ENCODE measurements around the gene SMURF2.
"Not testable (repeated sequence)": the region's sequence is repeated elsewhere in the genome, so short reads cannot be mapped to it uniquely, and the experiment has no call there.

Gene SMURF2

DNA sequence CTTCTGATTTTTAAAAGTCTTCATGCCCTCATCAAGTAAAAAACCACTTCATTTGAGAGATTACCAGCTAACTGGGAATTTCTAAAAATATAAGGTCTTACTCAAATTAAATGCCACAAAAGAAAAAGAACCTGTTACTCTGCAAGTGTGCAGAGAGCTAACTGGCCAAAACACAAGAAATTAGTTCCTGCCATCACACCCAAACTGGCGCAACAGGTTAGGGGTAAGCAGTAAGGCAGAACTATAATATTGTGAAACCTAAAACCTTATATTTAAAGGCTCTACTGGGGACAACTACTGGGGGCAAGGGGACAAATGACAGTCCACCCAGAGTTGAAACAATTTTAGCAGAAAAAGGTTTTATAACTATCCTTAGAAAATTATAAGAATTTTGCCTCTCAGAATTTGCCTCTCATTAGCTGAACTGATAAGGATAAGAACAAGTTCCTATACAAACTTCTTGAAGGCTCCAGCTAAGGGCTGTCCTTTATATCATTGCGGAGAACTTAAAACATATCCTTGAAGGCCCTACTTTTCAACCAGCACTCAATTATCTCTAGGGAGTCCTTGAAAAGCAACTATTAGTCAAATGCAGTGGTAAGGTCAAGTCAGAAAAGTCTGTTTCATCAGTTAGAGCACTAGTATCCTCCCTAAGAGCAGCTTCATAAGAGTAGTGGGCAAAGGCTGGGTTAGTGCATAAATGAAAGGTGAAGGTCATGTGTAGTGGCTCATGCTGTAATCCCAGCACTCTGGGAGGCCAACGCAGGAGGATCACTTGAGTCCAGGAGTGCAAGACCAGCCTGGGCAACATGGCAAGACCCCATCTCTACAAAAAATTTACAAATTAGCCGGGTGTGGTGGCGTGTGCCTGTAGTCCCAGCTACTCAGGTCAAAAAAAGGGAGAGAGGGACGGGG is 31.5 kb downstream of the SMURF2 start:
- DNase-seq (ENCODE audit: low spot score): no peak

DNA sequence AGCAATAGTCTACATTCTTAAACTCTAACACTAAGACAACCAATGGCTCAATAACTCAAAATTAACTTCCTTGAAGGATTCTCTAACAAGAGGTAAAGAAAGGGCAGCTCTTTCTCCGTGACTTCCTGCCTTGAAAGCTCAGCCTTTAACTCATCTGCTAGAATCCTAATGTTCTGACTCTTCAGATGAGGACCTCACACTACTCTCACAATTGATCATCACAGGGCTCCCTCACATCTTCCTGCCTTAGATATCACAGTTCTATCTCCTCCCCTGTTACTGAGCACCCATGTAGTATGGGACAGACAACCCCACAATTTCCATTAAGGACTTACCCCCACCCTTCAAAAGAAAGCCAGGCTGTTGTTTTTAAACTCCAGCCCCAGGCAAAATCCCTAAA is 33.5 kb downstream of the SMURF2 start:
- DNase-seq (ENCODE audit: low spot score): no peak

DNA sequence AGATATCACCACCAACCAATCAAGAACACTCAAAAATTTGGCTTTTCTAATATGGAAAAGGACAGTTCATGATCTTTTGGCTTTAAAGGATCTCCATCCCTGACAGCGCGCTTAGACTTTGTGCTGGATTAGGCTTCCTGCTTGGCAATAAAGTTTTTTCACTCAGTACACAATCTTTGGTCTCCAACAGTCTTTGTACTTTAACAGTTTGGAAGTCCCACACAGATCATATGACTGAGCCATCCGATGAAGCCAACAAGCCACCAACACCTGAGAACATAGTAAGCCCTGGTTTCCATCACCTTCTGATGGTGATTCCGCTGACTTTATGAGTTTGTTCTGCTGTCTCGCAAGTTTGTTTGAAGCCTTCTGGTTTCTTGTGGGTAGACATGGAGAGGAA is 34.3 kb downstream of the SMURF2 start:
- no peak for DNase-seq (ENCODE audit: low spot score)

DNA sequence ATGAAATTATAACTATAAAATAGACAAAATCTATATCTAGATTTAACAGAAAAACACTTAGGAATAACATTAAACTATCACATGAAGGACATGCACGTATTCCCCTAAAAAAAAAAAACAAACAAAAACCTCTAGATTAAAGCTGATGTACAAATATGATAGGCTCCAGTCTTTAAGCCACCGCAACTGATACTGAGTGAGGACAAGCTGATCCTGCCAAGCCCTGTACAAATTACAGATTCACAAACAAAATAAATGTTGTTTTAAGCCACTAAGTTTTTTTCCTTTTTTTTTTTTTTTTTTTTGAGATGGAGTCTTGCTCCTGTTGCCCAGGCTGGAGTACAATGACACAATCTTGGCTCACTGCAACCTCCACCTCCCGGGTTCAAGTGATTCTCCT is 35.3 kb downstream of the SMURF2 start:
- DNase-seq (ENCODE audit: low spot score): no peak

DNA sequence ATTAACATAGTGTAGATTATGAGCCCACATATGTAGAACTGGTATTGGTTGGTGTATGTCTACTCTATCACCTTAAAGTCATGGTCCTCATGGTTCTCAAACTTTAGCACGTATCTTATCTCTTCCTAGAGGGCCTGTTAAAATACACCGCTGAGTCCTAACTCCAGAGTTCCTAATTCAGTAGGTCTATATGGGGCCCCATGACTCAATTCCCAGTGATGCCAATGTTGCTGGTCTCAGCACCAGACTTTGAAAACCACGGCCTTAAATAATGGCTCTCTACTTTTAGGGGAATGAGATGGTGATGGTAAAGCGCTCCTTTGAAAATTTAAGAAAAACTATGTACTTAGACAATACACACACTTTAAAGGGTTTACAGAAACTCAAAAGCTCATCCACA is 36.6 kb downstream of the SMURF2 start:
- DNase-seq (ENCODE audit: low spot score): no peak

DNA sequence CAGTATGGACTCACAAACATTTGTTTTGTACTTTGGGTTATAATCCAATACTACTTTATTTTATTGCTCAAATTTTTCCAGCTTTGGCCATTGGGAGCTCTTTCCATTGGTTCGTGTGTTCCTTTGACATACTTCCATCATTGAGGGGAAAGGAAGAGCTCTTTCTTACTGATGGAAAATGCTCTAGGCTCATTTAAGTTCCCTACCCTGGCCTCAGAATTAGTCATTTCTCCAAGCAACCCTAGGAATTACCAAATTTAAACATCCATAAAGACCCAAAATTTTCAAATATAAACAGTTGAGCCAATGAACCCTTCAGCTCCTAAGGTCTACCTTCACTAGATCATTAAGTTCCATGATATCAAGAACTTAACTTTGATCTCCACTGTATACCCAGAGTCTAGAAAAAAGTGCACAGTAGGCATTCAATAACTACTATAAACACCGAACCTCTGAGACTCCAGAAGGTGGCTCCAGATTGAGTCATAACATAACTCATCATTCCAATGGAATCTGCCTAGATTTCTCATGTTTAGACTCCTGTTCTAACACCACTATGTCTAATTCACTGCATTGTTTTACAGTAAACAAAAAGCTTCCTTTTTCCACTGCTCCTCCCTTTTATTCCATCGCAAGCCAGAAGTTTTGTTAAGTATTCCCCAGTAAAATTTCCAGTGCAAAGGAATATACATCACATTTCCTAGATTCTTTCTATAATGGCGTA is 39.0 kb downstream of the SMURF2 start:
- no peak for DNase-seq (ENCODE audit: low spot score)

DNA sequence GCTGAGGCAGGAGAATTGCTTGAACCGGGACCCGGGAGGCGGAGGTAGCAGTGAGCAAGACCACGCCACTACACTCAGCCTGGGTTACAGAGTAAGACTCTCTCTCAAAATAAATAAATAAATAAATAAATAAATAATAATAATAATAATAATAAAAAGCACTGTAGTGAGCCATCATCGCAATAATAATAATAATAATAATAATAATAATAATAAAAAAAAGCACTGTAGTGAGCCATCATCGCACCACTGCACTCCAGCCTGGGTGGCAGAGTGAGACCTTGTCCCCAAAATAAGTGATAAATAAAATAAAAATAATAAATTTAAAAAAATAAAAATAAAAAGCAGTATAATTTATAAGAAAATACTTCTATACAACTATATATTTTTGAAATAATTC is 40.3 kb downstream of the SMURF2 start:
- DNase-seq (ENCODE audit: low spot score): no peak

DNA sequence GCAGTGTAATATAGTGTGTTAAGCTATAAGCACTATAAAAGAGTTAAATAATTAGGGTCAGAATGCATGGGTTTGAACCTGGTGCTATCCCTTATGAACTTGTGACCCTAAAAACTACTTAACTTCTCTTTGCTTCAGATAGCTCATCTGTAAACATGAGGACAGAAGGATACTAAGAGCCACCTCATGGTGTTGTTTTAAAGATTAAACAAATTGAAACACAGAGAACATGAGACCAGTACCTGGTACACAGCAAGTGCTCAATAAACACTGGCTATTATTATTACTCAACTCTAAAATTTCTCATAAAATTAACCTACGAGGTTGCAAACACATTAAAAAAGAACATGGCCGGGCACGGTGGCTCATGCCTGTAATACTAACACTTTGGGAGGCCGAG is 43.3 kb downstream of the SMURF2 start:
- DNase-seq (ENCODE audit: low spot score): no peak

DNA sequence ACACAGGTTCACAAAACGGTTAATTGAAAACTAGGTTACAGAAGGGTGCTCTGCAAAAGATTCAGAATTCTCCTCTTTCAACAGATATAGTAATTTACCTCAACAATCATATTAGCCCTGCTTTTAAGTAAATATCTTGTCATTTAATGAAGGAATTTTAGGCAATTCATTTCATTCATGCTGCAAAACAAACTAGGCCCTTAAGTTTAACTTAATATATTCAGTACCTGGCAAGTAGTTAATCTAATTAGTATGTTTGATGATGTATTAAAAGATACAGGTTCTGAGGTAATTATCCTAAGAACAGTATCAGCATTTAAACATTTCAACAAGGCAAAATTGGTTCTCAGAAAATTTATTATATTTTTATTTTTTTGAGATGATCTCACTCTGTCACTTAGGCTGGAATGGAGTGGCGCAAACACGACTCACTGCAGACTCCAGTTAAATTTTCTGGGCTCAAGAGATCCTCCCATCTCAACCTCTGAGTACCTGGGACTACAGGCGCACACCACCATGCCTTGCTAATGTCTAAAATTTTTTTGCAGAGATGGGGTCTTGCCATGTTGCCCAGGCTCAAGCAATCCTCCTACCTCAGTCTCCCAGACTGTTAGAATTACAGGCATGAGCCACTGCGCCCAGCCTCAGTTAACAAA is 44.9 kb downstream of the SMURF2 start:
- no peak for DNase-seq (ENCODE audit: low spot score)

DNA sequence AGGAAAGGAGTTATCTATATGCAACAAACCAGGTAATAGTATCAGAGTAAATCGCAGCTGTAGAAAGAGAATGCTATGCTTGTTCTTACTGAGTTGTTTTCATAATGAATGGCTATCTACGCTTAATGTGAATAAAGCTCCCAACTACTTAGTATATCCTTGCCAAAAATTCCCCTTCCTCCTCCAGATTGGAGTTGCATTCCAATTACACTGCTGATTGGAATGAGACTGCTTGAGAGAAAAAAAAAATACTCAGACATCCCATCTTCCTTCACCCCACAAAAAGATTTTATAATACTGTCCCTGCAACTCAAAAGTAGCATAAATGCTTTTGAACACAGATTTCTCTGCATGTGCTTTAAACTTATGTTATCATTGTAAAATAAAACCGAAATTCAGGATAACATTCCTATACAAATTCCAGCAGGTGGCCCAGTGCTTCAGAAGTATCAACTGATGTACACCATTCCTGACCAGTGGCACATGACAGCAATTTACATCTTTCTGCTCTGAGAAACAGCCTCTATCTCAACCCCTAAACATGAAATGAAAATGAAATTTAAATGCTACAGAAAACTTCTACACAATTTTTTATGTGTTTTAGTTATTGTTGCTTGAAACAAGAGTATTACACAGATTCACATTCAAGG is 47.0 kb downstream of the SMURF2 start:
- DNase-seq (ENCODE audit: low spot score): no peak

DNA sequence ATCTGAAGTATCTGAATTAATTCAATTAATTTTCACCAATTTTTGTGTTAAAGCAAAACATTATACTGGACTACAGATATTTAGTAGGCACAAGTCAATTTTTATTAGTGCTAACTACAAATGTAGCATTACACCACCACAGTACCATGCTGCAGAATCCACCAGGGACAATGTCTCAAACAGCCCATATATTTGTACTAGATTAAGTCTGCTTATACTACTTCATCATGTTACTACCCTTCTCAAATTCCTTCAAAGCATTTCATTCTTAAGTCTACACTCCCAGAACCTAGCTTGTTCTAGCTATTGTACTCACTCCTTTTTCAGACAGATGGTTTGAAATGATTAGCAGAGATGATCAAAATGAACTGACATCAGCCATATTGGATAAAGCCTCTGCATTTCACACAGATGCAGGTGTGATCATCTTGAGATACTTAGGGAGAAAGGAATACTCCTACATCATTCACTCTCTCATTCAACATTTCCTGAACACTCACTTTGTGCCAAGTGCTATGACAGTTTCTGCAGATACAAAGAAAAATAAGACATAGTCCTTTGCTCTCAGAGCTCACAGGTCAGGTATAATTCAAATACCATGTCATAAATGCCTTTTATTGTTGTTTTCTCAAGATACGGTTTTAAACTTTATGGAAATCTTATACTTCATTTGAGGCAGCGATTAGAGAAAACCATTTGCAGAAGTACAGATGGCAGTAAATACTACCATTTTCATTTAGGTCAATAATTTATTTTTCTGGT is 47.7 kb downstream of the SMURF2 start:
- no peak for DNase-seq (ENCODE audit: low spot score)

DNA sequence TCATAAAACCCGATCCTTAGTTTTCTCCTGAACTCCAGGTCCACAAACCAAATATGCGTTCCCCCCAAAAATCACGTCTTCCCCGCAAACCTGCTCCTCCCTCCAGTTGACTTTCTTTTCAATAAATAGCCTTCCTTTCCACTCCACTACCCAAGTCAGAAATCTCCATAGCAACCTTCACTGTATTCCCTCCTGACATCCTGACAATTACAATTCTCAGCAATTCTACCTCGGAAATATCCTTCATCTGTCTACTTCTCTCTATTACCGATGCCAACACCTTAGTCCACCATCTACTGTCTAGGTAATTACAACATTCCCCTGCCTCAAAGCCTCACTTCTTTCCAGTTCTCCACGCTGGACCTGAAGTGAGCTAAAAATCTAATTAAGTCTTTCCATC is 50.7 kb downstream of the SMURF2 start:
- no peak for DNase-seq (ENCODE audit: low spot score)

DNA sequence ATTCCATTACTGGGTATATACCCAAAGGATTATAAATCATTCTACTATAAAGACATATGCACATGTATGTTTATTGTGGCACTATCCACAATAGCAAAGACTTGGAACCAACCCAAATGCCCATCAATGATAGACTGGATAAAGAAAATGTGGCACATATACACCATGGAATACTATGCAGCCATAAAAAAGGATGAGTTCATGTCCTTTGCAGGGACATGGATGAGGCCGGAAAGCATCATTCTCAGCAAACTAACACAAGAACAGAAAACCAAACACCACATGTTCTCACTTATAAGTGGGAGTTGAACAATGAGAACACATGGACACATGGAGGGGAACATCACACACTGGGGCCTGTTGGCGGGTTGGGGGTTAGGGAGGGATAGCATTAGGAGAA is 51.9 kb downstream of the SMURF2 start:
- not testable (repeated sequence) for DNase-seq (ENCODE audit: low spot score)

DNA sequence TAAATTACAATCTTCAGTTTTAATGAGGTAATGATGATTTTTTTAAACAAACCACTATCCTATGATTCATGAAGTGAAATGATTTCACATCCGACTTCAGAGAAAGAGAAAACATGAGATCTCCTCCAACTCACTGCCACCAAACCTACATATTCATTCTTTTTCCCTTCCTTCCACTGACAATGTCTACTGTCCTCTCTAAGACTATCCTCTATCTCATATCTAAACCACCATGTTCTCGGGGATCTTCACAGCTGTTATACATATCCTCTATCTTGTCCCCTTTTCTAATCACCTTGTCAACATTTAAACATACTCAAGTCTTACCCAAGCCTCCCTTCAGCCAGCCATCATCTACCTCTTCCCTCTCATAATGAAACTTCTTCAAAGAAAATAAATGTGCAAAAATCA is 53.5 kb downstream of the SMURF2 start:
- no peak for DNase-seq (ENCODE audit: low spot score)

DNA sequence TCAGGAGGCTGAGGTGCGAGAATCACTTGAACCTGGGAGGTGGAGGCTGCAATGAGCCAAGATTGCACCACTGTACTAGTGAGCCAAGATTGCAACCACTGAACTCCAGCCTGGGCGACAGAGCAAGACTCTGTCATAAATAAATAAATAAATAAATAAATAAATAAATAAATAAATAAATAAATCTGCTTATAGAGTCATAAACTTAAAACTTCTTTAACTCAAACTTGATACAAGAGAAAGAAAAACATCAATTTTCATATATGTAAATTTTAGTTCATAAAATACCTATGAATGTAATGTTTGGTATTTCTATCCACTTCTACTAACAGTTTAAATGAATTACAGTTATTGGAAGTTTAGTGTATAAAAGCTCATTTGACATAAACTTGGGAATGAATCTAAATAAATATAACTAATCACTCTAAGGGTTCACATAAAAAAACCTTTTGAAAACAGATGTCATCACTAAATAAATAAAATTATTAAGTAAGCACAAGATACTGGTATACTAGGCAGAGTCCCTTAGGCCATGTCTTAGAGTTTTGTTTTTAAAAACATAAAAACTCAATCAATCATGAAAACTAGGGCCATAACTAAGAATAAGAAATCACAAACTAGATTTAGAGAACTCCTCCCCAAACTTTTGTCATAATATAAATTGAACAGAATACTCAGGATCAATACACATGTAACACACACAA is 54.1 kb downstream of the SMURF2 start:
- DNase-seq (ENCODE audit: low spot score): no peak

DNA sequence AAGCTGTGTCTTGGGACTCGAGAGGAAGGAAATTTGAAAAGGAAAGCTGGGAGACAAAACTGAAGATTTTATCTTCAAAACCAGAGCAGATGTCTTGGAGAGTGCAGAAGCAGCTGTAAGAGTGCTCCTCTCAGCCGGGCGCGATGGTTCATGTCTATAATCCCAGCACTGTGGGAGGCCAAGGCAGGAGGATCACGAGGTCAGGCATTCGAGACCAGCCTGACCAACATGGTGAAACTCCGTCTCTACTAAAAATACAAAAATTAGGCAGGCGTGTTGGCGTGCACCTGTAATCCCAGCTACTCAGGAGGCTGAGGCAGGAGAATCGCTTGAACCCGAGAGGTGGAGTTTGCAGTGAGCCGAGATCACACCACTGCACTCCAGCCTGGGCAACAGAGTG is 57.6 kb downstream of the SMURF2 start:
- DNase-seq (ENCODE audit: low spot score): not testable (repeated sequence)

DNA sequence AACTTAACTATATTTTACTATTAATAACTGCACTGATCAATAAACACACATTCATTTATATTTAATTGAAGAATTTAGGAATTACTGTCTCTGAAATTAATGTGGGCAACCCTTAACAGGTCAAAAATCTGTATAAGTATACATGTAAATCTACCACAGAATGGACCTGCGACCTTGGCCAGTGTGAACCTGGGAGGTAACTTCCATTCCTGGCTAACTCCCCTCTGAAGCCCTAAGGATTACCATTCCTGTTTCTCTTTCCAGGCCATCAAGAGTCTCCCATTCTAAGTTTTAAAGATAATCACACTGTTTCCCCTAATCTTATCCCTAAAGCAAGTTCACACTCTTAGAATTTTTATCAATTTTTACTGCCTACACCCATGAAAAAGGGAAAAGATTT is 58.1 kb downstream of the SMURF2 start:
- no peak for DNase-seq (ENCODE audit: low spot score)

DNA sequence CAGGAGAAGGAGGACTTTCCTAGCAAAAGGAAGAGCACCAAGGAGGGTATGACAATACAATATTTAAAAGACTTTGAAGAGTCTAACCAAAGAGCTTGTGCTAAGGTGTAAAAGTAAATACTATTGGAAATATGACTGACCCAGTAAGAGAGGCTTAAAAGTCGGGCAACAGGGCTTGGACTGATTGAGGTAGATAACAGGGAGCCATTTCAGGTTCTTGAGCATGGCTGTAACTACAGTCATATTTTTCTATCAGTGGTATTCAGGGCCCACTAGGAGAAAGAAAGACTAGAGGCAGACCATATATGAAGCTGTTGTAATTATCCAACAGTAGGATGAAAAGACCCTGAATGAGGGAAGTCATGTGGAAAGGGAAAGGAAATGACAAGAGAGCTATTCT is 62.3 kb downstream of the SMURF2 start:
- no peak for DNase-seq (ENCODE audit: low spot score)

DNA sequence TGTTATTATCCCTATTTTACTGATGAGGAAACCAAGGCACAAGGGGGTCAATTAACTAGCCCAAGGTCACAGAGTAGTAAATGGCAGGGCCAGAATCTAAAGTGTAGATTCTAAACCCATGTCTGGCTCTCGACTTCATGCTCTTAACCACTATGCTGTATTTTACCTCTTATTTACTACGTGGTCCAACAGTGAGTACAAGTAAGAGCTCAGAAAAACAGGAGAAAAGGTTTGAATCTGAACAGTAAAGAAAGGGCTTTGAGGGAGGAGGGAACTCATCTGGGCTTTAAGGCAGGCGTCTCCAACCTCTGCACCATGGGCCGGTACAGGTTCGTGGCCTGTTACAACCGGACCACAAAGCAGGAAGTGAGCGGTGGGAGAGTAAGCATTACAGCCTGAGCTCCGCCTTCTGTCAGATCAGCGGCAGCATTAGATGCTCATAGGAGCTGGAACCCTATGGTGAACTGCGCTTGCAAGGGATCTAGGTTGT is 62.9 kb downstream of the SMURF2 start:
- DNase-seq (ENCODE audit: low spot score): peak; percentile 71

DNA sequence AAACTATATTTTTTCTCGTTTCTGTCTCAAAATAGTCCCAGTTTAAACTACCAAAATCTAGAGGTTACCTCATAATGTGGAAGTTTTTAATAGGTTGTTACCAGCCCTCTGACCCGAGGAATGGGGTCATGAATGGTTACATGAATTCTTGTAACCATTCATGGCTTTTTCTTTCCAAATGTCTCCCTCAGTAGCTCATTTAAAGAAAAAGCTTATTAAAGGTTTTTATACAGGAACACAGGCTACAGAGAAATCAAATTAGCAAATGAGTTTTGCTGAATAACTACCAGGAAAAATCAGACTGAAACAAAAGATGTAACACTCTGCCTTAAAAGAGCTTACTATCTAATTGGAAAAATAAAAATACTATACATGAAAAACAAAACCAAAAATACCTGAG is 63.4 kb downstream of the SMURF2 start:
- DNase-seq (ENCODE audit: low spot score): no peak

DNA sequence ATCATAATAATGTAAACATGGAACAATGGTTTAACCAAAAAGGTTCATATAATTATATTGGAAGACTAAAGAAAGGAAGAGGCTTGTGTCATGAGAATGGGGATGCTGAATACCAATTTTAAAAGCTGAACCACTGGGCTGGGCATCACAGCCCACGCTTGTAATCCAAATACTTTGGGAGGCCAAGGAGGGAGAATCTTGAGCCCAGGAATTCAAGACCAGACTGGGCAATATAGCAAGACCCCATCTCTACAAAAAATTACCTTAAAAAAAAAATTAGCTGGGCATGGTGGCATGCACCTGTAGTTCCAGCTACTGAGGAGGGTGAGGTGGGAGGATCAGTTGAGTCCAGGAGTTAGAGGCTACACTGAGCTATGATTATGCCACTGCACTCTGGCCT is 65.1 kb downstream of the SMURF2 start:
- no peak for DNase-seq (ENCODE audit: low spot score)
